Limb (tissue), 2 donors: ENCODE data around the gene TECPR2.

Experiments
- DNase-seq, 2 donors: peaks; one replicate each; pipeline ENCODE4 v3.0.0-alpha.2; 2016; ENCODE audit errors: extremely low spot score in 2 of 2

The TECPR2 gene

GRCh38 chr14:102469261-102469660 lies 106.5 kb downstream of the TECPR2 start:
- DNase-seq, result no peak

DNA sequence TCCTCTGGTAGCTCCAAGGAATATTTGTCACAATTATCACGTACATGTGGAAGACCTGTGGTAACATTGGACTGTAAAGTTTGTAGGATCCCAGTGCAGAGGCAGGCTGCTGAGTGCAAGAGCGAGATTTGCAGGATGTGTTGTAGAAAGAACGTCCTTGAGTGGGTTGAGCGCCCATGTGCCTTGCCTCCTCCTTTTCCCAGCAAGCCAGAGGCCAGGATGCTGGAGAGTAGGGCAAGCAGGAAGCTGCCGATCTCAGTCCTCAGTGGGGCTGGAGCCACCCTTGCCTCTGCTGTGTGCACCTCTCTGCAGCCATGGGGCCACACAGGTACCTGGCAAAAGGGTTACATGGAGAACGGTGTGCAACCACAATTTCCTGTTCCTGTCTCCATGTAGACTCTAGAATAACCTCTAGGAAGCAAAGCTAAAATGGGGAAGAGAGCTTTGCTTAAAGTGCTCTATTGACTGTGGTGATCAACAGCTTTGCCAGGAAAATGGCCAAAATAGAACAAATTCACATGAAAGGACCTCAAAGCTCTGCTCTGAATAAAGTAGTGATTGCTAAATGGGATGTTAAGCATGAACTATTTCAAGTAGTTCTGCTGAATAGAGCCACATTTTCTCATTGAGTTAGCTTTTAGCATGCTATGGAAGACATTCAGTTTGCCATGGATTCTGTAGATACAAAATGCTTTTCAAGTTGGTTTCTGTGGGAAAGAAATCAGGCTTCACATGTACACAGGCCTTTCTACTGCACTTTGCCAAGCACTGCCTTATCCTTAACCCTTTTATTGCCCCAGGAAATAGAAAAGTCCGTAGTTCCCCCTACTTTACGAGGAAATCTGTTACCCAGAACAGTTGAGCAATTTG lies 109.4 kb downstream of the TECPR2 start:
- DNase-seq, result no peak

DNA sequence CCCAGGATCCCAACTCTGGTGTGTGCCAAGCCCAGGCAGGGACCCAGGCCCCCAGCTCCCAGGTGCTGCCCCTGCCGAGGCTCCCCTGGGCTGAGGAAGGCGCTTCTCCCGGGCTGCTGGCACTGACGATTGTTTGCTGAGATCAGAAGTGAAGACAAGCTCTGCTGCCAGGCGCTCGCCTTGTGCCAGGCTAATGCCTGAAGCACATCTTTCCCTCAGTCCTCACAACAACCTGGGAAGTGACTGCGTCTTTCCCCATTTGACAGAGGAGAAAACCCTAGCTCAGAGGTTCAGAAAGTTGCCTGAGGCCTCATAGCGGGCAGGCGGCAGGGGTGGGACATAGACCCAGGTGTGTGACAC lies 110.0 kb downstream of the TECPR2 start:
- no peak for DNase-seq

GRCh38 chr14:102473559-102473958 lies 110.8 kb downstream of the TECPR2 start:
- no peak for DNase-seq

- no peak for DNase-seq
These were observed 112.2 kb downstream of the TECPR2 start for GRCh38 chr14:102474934-102475333.

GRCh38 chr14:102479107-102479506 lies 116.4 kb downstream of the TECPR2 start:
- DNase-seq, result no peak

GRCh38 chr14:102479777-102480176 lies 117.0 kb downstream of the TECPR2 start:
- DNase-seq, result no peak

DNA sequence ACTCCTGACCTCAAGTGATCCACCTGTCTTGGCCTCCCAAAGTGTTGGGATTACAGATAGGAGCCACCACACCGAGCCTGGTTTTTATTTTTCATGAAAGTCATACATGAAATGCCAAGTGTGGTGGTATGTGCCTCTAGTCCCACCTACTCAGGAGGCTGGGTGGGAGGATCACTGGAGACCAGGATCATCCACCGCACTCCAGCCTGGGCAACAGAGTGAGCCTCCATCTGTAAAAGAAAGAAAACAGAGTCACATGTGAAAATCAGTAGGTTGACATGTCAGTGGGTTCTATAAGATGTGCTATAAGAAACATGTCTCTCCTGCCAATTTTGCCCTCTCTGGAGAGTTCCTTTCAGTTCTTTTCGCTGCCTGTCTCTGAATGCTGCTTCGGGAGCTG lies 118.6 kb downstream of the TECPR2 start:
- DNase-seq, result no peak

GRCh38 chr14:102481791-102482238 lies 119.1 kb downstream of the TECPR2 start:
- DNase-seq, result no peak

GRCh38 chr14:102484316-102484715 lies 121.6 kb downstream of the TECPR2 start:
- DNase-seq, result no peak

DNA sequence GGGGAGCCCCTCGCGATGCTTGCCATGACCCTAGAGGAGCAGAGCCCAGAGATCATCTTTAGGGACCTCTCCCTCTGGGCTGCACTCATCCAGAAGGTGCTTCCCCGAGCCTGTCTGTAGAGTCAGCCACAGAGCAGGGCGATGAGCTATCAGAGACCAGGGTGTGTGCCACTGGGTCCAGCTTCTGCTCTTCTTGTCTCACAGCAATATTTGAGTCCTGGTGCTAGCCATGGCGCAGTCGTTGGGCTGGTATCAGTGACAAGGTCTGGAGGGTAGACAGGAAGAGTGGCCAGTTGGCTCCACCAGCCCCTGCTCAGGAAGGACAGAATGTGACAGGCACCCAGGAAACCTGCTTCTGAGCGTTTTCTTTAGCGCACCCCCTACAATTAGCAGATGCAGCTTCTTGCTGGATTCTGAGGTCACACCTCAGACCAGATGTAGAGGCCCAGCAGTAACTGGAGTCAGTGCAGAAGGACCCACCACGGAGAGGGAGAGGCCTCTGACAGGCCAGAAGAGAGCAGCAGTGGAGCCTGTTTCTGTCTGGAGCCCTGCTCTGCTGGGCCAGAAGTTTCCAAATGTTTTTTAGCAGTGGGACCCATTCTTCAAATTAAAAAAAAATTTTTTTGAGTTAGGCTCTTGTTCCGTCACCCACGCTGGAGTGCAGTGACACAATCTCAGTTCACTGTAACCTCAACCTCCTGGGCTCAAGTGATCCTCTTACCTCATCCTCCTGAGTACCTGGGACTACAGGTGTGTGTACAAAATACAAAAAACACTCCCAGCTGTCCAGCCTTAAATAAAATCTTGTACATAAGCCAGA lies 123.2 kb downstream of the TECPR2 start:
- DNase-seq, result no peak

- no peak for DNase-seq
These were observed 123.9 kb downstream of the TECPR2 start for GRCh38 chr14:102486513-102487203.

- DNase-seq, result no peak
These were observed 124.5 kb downstream of the TECPR2 start for GRCh38 chr14:102487204-102487577.

GRCh38 chr14:102490456-102490855 lies 127.7 kb downstream of the TECPR2 start:
- DNase-seq, result no peak

DNA sequence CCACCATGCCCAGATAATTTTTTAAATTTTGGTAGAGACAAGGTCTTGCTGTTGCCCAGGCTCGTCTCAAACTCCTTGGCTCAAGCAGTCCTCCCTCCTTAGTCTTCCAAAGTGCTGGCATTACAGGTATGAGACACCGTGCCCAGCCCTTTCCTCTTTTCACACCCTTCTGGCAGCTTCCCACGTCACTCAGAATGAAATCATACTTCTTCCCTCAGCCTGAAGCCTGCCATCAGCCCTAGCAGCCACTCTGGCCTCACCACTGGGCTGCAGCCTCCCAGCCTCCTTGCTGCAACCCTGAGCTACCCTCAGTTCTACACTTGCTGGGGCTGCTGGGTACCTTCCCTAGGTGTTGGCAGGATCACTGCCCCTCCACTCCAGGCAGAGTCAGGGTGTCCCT lies 128.6 kb downstream of the TECPR2 start:
- no peak for DNase-seq

GRCh38 chr14:102491786-102492530 lies 129.2 kb downstream of the TECPR2 start:
- no peak for DNase-seq

- DNase-seq, result no peak
These were observed 129.8 kb downstream of the TECPR2 start for GRCh38 chr14:102492531-102492910.

- no peak for DNase-seq
These were observed 130.4 kb downstream of the TECPR2 start for GRCh38 chr14:102493096-102493495.

DNA sequence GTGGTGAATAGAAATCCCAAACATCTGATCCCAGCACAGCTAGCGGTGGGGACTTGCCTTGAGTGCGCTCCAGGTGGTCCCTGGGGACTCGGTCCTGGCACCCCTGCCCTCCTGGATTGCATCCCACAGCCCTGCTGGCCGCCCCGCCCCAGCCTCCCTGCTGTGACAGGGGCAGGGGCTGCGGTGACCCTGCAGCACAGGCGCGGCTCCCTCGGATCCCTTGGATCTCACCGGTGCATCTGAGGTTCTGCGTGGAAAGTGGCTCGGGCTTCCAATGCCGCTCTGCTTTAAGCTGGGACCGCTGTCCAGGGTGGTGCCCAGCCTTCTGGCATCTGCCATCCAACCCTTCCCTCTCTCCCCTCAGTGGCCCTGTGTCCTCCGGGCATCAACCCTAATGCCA lies 130.8 kb downstream of the TECPR2 start:
- DNase-seq, result no peak

GRCh38 chr14:102495491-102496330 lies 133.0 kb downstream of the TECPR2 start:
- DNase-seq, result no peak

DNA sequence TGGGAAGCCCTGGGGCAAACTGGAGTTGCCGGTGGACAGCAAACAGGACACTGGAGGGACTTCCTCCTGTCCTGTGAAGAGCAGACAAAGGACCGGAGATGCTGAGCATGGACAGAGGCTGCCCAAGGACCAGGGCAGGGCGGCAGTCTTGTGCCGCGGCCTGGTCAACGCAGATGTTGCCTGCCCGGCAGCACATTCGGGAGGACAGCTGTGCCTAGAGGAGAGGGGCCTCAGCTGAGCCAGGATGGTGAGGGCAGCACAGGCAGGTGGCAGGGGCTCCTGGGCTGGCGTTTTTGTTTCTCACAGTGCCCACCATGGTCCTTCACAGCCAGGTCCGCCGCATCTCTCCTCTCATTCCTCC lies 133.6 kb downstream of the TECPR2 start:
- DNase-seq, result no peak
